Measurements from ENCODE around the gene CEP97.
"Not testable (repeated sequence)": the region's sequence is repeated elsewhere in the genome, so short reads cannot be mapped to it uniquely, and the experiment has no call there.

CEP97 gene

GRCh38 chr3:101704639-101705038 lies 19.8 kb upstream of the CEP97 start:
- DNase-seq = not testable (repeated sequence)

- DNase-seq = no peak
These were observed 15.3 kb upstream of the CEP97 start for GRCh38 chr3:101709126-101709525.

DNA sequence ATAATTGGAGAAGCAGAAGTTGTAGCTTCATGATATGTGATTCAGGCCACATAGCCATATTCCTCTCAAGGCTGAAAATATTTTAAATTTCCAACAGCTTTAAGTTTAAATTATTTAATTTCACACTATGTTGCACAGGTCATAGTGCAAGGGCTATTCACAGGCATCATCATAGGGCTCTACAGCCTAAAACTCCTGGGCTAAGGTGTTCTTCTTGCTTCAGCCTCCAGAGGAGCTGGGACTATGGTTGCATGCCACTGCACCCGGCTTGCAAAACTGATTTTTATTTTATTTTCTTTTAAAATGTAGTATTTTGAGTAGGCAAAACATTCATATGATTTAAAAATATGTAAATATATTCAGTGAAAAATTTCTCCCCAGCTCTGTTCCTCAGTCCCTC lies 6.0 kb upstream of the CEP97 start:
- no peak for DNase-seq

GRCh38 chr3:101719604-101720185 lies 4.7 kb upstream of the CEP97 start:
- no peak for DNase-seq

DNA sequence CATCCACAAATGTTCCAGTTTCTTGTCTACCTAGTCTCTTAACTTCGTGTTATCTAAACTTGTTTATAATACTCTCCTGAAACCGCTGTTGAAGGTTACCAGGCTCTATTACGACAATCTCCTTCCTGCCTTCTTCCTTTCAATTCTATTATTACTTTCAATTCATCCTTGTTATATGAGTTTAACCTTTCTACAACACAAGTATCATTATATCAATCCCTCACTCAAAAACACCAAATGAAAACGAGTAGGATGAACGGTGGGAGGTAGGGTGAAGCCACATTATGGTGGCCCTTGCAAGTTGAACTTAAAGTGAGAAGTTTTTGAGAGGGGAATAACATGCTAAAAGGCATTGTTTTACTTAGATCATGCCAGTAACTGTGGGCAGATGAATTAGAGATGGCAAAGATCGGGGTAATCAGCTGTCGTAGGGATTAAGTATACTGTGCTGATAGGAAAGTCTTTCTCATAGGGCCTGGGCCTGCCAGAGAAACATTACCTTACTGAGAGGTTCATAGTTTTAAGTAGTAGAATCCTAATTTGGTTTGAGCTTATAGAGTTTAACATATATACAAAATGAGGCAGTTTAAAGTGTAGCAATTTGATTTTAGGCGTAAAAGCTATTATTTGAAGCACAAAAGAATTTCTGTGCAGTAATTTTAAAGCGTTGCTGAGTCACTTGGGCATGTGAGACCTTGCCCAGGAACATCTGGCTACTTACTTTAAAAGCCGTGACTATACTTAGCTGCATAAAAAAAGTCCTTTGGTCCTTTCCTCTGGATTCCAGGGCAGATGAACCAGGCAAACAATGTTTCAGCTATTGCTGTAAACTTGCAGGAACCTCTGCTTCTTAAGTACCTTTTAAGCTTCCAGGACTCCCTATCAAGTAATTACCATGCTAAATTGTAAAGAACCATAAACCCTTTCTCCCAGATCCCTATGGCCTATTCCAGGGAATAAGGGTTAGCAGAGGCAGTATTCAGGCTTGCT lies 3.3 kb upstream of the CEP97 start:
- DNase-seq = no peak

GRCh38 chr3:101722394-101723173 lies 1.8 kb upstream of the CEP97 start:
- DNase-seq = no peak

GRCh38 chr3:101725194-101725889 lies 928 bp downstream of the CEP97 start:
- DNase-seq = peak; percentile 45

GRCh38 chr3:101725890-101726275 lies 1.5 kb downstream of the CEP97 start:
- no peak for DNase-seq

GRCh38 chr3:101729586-101729985 lies 5.2 kb downstream of the CEP97 start:
- DNase-seq = no peak

DNA sequence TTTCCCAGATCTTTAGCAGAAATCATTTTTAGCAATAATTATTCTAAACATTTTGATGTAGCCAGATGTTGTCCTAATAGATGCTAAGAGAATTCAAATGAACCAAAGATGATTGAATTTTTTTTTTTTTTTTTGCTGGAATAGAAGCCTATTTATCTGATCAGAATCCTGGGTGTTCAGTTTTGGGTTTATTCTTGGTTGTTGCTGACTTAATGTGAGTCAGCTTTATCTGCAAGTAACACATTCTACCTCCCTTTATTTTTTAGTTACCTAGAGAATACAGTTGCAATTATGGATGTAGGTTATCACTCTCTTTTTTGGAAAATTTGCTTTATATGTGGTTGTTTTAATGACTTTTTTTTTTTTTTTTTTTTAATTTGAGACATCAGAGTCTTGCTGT lies 6.4 kb downstream of the CEP97 start:
- DNase-seq = no peak

DNA sequence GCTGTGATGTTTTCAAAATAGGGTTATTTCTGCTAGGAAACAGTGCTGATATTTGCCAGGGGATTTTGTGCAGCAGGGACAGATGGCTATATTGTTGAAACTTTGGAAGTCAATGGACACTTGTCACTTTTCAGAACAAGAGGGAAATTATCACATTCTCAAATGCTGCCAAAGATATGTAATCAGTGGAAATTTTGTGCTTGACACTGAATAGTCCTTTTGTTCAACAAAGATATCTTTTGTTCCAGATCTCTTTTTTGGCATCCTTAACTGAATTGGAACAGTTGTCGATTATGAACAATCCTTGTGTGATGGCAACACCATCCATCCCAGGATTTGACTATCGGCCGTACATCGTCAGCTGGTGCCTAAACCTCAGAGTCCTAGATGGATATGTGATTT lies 7.8 kb downstream of the CEP97 start:
- DNase-seq = no peak

DNA sequence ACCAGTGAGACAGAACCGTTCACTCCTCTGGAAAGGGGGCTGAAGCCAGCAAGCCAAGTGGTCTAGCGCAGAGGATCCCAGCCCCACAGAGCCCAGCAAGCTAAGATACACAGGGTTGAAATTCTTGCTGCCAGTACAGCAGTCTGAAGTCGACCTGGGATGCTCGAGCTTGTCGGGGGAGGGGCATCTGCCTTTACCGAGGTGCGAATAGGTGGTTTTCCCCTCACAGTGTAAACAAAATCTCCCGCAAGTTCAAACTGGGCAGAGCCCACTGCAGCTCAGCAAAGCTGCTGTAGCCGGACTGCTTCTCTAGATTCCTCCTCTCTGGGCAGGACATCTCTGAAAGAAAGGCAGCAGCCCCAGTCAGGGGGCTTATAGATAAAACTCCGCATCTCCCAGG lies 11.4 kb downstream of the CEP97 start:
- DNase-seq = no peak

GRCh38 chr3:101741914-101742313 lies 17.5 kb downstream of the CEP97 start:
- not testable (repeated sequence) for DNase-seq

DNA sequence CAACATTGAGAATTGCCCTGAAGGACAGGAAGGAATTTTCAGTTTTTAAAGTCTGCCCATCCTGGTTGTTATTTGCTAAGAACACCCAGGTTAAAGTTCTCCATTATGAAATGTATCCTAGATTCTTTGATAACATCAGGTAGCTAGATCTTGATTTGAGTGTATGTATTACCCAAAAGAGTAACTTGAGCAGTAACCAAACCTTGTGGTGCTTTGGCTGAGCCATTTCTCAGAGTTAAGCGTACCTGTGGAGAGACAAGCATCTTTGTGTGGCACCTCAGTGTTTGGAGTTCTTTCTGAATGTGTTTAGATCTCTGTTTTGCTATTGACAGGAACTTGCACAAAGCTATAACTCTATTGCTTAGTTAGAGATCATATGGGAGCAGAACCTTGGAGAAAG lies 20.4 kb downstream of the CEP97 start:
- no peak for DNase-seq

GRCh38 chr3:101745934-101746333 lies 21.5 kb downstream of the CEP97 start:
- DNase-seq = not testable (repeated sequence)

- not testable (repeated sequence) for DNase-seq
These were observed 29.1 kb downstream of the CEP97 start for GRCh38 chr3:101753386-101754113.

DNA sequence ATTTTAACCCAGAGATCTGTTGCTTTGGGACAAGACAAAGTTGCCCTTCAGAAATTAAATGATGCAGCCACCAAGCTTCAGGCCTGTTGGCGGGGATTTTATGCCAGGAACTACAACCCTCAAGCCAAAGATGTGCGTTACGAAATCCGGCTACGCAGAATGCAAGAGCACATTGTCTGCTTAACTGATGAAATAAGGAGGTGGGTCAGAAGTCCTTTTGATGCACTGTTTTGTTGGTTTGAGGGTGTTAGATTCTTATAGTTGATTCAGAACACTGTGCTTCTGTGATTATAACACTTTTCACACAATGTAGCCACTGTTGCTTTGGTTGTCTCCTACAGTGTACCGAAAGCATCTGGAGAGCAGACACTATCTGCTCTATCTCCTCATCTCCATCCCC lies 33.8 kb downstream of the CEP97 start:
- no peak for DNase-seq

DNA sequence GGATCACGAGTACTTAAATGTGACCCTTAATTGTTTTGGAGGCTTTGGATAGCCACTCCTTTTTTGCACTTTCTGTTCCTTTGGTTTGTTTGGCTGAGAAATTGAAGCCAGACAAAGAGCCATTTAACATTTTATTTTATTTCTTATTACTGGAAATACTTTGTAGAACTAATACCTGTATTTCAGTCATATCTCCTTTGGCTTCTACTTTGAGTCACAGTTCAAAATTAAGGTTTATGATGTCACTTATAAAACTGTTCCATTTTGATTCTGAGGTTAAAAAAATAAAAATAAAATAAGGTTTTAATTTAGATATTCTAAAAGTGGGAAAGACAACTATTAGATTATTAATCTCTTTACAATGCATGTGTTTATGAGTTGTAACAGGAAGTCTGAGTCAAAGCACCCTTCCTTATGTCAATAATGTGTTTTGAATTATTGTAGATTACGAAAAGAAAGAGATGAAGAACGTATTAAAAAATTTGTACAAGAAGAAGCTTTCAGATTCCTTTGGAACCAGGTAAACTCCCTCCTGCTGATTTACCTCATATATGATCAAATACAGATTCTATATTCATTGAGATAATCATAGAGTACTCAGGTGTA lies 37.7 kb downstream of the CEP97 start:
- DNase-seq = no peak

GRCh38 chr3:101777745-101778281 lies 53.4 kb downstream of the CEP97 start:
- not testable (repeated sequence) for DNase-seq

DNA sequence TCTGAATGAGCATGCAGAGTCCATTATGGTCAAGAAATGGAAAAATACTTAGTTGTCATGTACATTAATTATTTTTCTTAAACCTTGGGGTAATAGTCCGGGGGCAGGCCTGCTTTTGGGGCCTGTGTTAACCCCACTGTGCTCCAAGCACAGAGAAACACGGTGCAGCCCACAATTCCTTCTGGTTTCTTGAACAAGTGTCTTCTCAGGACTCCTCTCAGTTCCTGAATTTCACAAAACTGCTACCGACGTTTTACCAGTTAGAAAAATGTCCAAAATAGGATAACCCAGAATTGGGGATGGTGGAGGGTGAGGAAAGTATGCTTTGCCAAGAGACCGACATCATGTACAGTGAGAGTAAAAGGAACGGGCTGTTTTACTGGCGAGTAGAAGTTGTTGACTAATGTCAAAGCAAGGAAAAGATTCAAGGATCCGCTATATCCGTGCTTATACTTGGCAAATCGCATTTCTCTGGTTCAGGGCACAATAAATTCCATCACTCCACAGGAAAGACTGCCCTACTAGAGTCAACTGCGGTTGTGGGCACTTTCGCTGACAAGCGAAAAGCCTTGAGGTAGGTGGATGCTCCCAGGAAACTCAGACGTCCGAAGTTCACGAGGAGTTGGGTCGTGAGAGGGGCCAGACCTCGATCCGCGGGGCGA lies 54.1 kb downstream of the CEP97 start:
- DNase-seq = no peak

Measured in right forelimb (tissue), 1 donor.